ENCODE results near the gene VGLL4. TPM values are rescaled to one million over a fixed set of nuclear protein-coding genes. Genes with fewer than 3 reads are reported as not detected.

Gene VGLL4
- total and polyA plus RNA-seq, 2 experiments from 2014 or later: 30.9 to 46.5 TPM

DNA sequence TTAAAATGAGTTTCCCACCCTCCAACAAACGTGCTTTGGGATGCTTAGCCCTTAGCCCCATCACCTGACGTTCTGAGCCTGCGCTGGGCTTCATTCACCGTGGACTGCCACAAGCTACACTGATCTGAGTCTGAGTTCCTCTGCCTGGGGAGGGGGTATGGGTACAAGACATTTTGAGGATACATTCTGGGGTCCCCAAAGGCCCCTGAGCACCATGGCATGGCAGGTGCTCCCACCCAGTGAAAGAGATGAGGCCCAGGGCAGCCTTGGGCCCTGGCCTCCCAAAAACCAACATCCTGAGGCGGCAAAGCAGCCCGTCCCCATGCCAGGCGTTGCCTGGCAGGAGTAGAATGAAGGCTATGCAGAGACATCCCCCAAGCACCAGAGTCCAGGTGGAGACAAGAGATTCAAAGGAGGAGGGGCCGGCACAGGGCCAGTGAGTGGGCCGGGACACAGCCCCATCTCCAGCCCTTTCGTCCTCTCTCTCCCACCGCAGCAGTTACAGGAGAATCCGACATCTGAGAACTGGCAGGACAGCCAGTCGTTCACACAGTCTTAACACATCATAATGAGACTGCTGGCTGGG is 74.5 kb downstream of the VGLL4 start:
- peak overlapping the region; percentile 58 for H3K4me3 ChIP-seq
- no peaks in the 10 kb centered on the region for H3K9me2 ChIP-seq (ENCODE audit: insufficient read depth)
- H3K27ac ChIP-seq: peak overlapping the region; percentile 99
- no peaks in the 10 kb centered on the region for H3K27me3 ChIP-seq (replicated peaks; ENCODE audit: insufficient read depth)
- H3F3A ChIP-seq (ENCODE audit: insufficient read depth): peaks cover 46% of the 10 kb centered on the region
- in situ Hi-C loops (cut with MboI): no loop called here
- peaks cover 89% of the 10 kb centered on the region for H3K79me2 ChIP-seq (ENCODE audit: insufficient read depth)
- TF ChIP-seq EZH2 (IDR thresholded peaks at IDR 0.05; ENCODE audit: insufficient read depth, poor library complexity, severe bottlenecking) (no peak), EZH2phosphoT487 (IDR thresholded peaks at IDR 0.05; ENCODE audit: insufficient read depth, low read depth) (no peak)
- peaks cover 6% of the 10 kb centered on the region; the same call in 1 of the 2 replicates for H3K36me3 ChIP-seq (ENCODE audit: low read depth)
- no peak for DNase-seq
- H3K4me1 ChIP-seq (ENCODE audit: insufficient read depth): peaks cover 42% of the 10 kb centered on the region
- no peaks in the 10 kb centered on the region for H4K20me1 ChIP-seq (ENCODE audit: insufficient read depth)
- peak overlapping the region; percentile 88 for H3K4me2 ChIP-seq (ENCODE audit: unreplicated experiment)
- no peak overlapping the region for H2AFZ ChIP-seq
- H3K9me3 ChIP-seq (ENCODE audit: low read depth): no peaks in the 10 kb centered on the region
- peak overlapping the region; percentile 91 for H3K9ac ChIP-seq
- 69 to 78% methylated on average over 13 of the region's 13 CpGs for WGBS, 2 experiments (ENCODE audit: low coverage in 1 of 2, low lambda C conversion rate in 2 of 2, missing lambda C conversion rate in 2 of 2)

- H3K27ac ChIP-seq: peak overlapping the region; percentile 99
- 1% methylated on average over 24 to 29 of the region's 29 CpGs for WGBS, 2 experiments (ENCODE audit: low coverage in 1 of 2, low lambda C conversion rate in 2 of 2, missing lambda C conversion rate in 2 of 2)
- peak overlapping the region; percentile 91 for H3K9ac ChIP-seq
- no peak overlapping the region for H2AFZ ChIP-seq
- peaks cover 89% of the 10 kb centered on the region for H3K79me2 ChIP-seq (ENCODE audit: insufficient read depth)
- peaks cover 46% of the 10 kb centered on the region for H3F3A ChIP-seq (ENCODE audit: insufficient read depth)
- peak overlapping the region; percentile 58 for H3K4me3 ChIP-seq
- H3K4me2 ChIP-seq (ENCODE audit: unreplicated experiment): peak overlapping the region; percentile 88
- in situ Hi-C loops (cut with MboI): no loop called here
- H3K4me1 ChIP-seq (ENCODE audit: insufficient read depth): peaks cover 42% of the 10 kb centered on the region
- no peak for TF ChIP-seq EZH2 (IDR thresholded peaks at IDR 0.05; ENCODE audit: insufficient read depth, poor library complexity, severe bottlenecking)
- no peak for TF ChIP-seq EZH2phosphoT487 (IDR thresholded peaks at IDR 0.05; ENCODE audit: insufficient read depth, low read depth)
- peak; percentile 98 for DNase-seq
- H3K27me3 ChIP-seq (replicated peaks; ENCODE audit: insufficient read depth): no peaks in the 10 kb centered on the region
- no peaks in the 10 kb centered on the region for H3K9me3 ChIP-seq (ENCODE audit: low read depth)
- peaks cover 6% of the 10 kb centered on the region; the same call in 1 of the 2 replicates for H3K36me3 ChIP-seq (ENCODE audit: low read depth)
- H3K9me2 ChIP-seq (ENCODE audit: insufficient read depth): no peaks in the 10 kb centered on the region
- H4K20me1 ChIP-seq (ENCODE audit: insufficient read depth): no peaks in the 10 kb centered on the region
These were observed 75.1 kb downstream of the VGLL4 start for GRCh38 chr3:11568503-11569155.

DNA sequence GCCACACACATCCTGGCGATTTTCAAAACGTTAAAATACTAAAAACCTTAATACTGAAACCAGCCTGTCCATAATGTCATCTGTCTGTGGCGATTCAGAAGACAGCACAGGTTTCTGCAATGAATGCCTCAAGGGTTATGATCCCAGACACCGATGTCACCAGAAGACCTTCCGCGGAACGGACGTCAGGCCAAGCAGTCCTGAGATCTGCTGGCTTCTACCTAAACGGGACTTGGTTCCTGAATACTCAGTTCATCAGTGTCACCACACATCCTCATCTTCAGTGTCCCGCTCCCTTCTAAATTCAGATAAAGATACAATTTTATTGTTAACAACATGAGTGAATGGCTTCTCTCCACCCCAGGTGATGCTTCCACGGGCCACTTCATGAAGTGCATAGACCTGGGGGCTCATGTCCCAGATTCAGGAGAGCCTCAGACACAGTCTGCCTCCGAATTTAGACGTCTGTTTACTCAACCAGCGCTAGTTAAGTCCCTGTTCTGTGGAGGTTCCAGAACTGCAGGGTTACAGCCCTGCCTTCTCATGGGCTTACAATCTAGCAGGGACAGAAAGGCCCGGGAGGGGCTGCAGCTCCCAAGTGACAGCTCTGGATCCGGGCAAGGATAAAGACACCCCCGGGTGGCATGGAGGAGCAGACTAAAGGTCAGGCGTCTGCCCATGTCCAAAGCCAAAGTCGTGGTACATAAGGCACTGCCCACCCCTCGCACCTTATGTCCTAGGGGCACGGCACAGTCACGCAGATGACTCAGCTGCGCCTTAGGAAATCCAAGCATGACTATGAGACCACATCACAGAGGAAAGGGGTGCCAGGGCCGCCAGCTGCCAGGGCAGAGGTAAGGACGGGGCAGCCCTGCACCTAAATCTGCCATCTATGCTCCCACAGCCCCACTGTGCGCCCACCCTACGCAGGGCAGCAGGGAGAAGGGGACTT is 75.9 kb downstream of the VGLL4 start:
- Histone ChIP-seq H4K20me1 (ENCODE audit: insufficient read depth) (no peaks in the 10 kb centered on the region), H3K4me2 (ENCODE audit: unreplicated experiment) (peak overlapping the region; percentile 88), H3K9me2 (ENCODE audit: insufficient read depth) (no peaks in the 10 kb centered on the region), H3F3A (ENCODE audit: insufficient read depth) (peaks cover 46% of the 10 kb centered on the region), H3K36me3 (ENCODE audit: low read depth) (peaks cover 6% of the 10 kb centered on the region; the same call in 1 of the 2 replicates), H3K79me2 (ENCODE audit: insufficient read depth) (peaks cover 89% of the 10 kb centered on the region), H2AFZ (no peak overlapping the region), H3K27me3 (replicated peaks; ENCODE audit: insufficient read depth) (no peaks in the 10 kb centered on the region), H3K4me3 (peak overlapping the region; percentile 58), H3K9ac (peak overlapping the region; percentile 91), H3K9me3 (ENCODE audit: low read depth) (no peaks in the 10 kb centered on the region), H3K4me1 (ENCODE audit: insufficient read depth) (peaks cover 42% of the 10 kb centered on the region), H3K27ac (peak overlapping the region; percentile 99)
- peak; percentile 97 for DNase-seq
- in situ Hi-C loops (cut with MboI): no loop called here
- TF ChIP-seq EZH2 (IDR thresholded peaks at IDR 0.05; ENCODE audit: insufficient read depth, poor library complexity, severe bottlenecking) (no peak), EZH2phosphoT487 (IDR thresholded peaks at IDR 0.05; ENCODE audit: insufficient read depth, low read depth) (no peak)
- 44 to 47% methylated on average over 26 to 27 of the region's 27 CpGs for WGBS, 2 experiments (ENCODE audit: low coverage in 1 of 2, low lambda C conversion rate in 2 of 2, missing lambda C conversion rate in 2 of 2)

GRCh38 chr3:11566916-11567315 is 76.8 kb downstream of the VGLL4 start:
- no peak for DNase-seq
- H3K4me3 ChIP-seq: no peak overlapping the region
- H3K9ac ChIP-seq: no peak overlapping the region
- H3K27me3 ChIP-seq (replicated peaks; ENCODE audit: insufficient read depth): no peaks in the 10 kb centered on the region
- H3K36me3 ChIP-seq (ENCODE audit: low read depth): peaks cover 11% of the 10 kb centered on the region; the same call in 1 of the 2 replicates
- no peak for TF ChIP-seq EZH2 (IDR thresholded peaks at IDR 0.05; ENCODE audit: insufficient read depth, poor library complexity, severe bottlenecking)
- TF ChIP-seq EZH2phosphoT487 (IDR thresholded peaks at IDR 0.05; ENCODE audit: insufficient read depth, low read depth): no peak
- in situ Hi-C loops (cut with MboI): no loop called here
- WGBS, 2 experiments (ENCODE audit: low coverage in 1 of 2, low lambda C conversion rate in 2 of 2, missing lambda C conversion rate in 2 of 2): 87 to 89% methylated on average over 17 of the region's 17 CpGs
- H3K4me2 ChIP-seq (ENCODE audit: unreplicated experiment): peak overlapping the region; percentile 88
- peak overlapping the region; percentile 99 for H3K27ac ChIP-seq
- peaks cover 42% of the 10 kb centered on the region for H3K4me1 ChIP-seq (ENCODE audit: insufficient read depth)
- H3K9me3 ChIP-seq (ENCODE audit: low read depth): no peaks in the 10 kb centered on the region
- no peaks in the 10 kb centered on the region for H4K20me1 ChIP-seq (ENCODE audit: insufficient read depth)
- H3K9me2 ChIP-seq (ENCODE audit: insufficient read depth): no peaks in the 10 kb centered on the region
- peaks cover 46% of the 10 kb centered on the region for H3F3A ChIP-seq (ENCODE audit: insufficient read depth)
- peaks cover 89% of the 10 kb centered on the region for H3K79me2 ChIP-seq (ENCODE audit: insufficient read depth)
- no peak overlapping the region for H2AFZ ChIP-seq

Data from GM23248 (cell line).